22Rv1 (cell line): ENCODE data around the gene NMNAT3.

ENCODE experiments used
- CTCF ChIP-seq: fragments of 450-650 bp; IDR thresholded peaks from 2 replicates; pipeline ENCODE4 v1.5.1; 2017; ENCODE audit warnings: mild to moderate bottlenecking
- ZFX ChIP-seq: fragments of 450-650 bp; IDR thresholded peaks from 2 replicates; pipeline ENCODE4 v1.6.1; 2017; ENCODE audit warnings: antibody characterized with exemption, borderline replicate concordance

- TF ChIP-seq CTCF (no peak), ZFX (no peak)
These were observed 9.4 kb downstream of the NMNAT3 start for GRCh38 chr3:139668332-139668731.
